IPS-20b (cell line): Measurements from ENCODE around the gene TNRC18.
"Not testable (repeated sequence)": the region's sequence is repeated elsewhere in the genome, so short reads cannot be mapped to it uniquely, and the experiment has no call there.

Experiments
- H3K27ac ChIP-seq: one replicate; pipeline ENCODE4 v1.5.1; 2013; ENCODE audit warnings: low read length
- H3K27me3 ChIP-seq: 2 replicates; pipeline ENCODE4 v1.6.1; 2013; ENCODE audit warnings: mild to moderate bottlenecking, low read length, inconsistent platforms; ENCODE audit not compliant: insufficient read depth
- H3K36me3 ChIP-seq: 2 replicates; pipeline ENCODE4 v1.6.1; 2013; ENCODE audit warnings: low read depth, mild to moderate bottlenecking, inconsistent platforms, low read length, moderate library complexity; ENCODE audit not compliant: insufficient read depth
- H3K4me1 ChIP-seq: 2 replicates; pipeline ENCODE4 v1.6.1; 2013; ENCODE audit warnings: mild to moderate bottlenecking, control low read depth, inconsistent platforms, low read length, moderate library complexity; ENCODE audit not compliant: insufficient read depth
- H3K4me3 ChIP-seq: 2 replicates; pipeline ENCODE4 v1.5.1; 2013; ENCODE audit warnings: mild to moderate bottlenecking, low read length, inconsistent platforms
- H3K9ac ChIP-seq: 2 replicates; pipeline ENCODE4 v1.6.1; 2013; ENCODE audit warnings: low read depth, mild to moderate bottlenecking, inconsistent platforms, low read length, moderate library complexity
- H3K9me3 ChIP-seq: 2 replicates; pipeline ENCODE4 v1.6.1; 2013; ENCODE audit warnings: mild to moderate bottlenecking, low read depth, low read length, inconsistent platforms; ENCODE audit not compliant: insufficient read depth

TNRC18 gene

GRCh38 chr7:5337047-5337446 is 86.6 kb downstream of the TNRC18 start:
- H3K27me3 ChIP-seq: no peaks in the 10 kb centered on the region
- H3K36me3 ChIP-seq: peaks cover 4% of the 10 kb centered on the region; the same call in 1 of the 2 replicates
- H3K27ac ChIP-seq: no peak overlapping the region
- H3K9ac ChIP-seq: no peak overlapping the region
- no peaks in the 10 kb centered on the region for H3K4me1 ChIP-seq
- H3K9me3 ChIP-seq: no peaks in the 10 kb centered on the region
- H3K4me3 ChIP-seq: no peak overlapping the region

GRCh38 chr7:5334671-5335070 is 89.0 kb downstream of the TNRC18 start:
- Histone ChIP-seq H3K4me3 (no peak overlapping the region), H3K36me3 (no peaks in the 10 kb centered on the region; the same call in 1 of the 2 replicates), H3K27ac (no peak overlapping the region), H3K9me3 (no peaks in the 10 kb centered on the region), H3K4me1 (no peaks in the 10 kb centered on the region), H3K9ac (no peak overlapping the region), H3K27me3 (no peaks in the 10 kb centered on the region)

- no peak overlapping the region for H3K4me3 ChIP-seq
- H3K4me1 ChIP-seq: no peaks in the 10 kb centered on the region
- no peak overlapping the region for H3K27ac ChIP-seq
- H3K27me3 ChIP-seq: no peaks in the 10 kb centered on the region
- H3K36me3 ChIP-seq: no peaks in the 10 kb centered on the region; the same call in 1 of the 2 replicates
- no peak overlapping the region for H3K9ac ChIP-seq
- H3K9me3 ChIP-seq: no peaks in the 10 kb centered on the region
Observed at GRCh38 chr7:5333121-5334045, 90.3 kb downstream of the TNRC18 start.

- Histone ChIP-seq H3K9ac (no peak overlapping the region), H3K4me3 (no peak overlapping the region), H3K27ac (no peak overlapping the region), H3K9me3 (no peaks in the 10 kb centered on the region), H3K27me3 (no peaks in the 10 kb centered on the region), H3K4me1 (no peaks in the 10 kb centered on the region), H3K36me3 (no peaks in the 10 kb centered on the region; the same call in 1 of the 2 replicates)
Observed at GRCh38 chr7:5332579-5332978, 91.1 kb downstream of the TNRC18 start.

- H3K4me3 ChIP-seq: no peak overlapping the region
- no peaks in the 10 kb centered on the region for H3K36me3 ChIP-seq
- H3K9me3 ChIP-seq: no peaks in the 10 kb centered on the region
- no peaks in the 10 kb centered on the region for H3K27me3 ChIP-seq
- H3K4me1 ChIP-seq: no peaks in the 10 kb centered on the region
- H3K27ac ChIP-seq: no peak overlapping the region
- H3K9ac ChIP-seq: no peak overlapping the region
Observed at GRCh38 chr7:5330288-5330687, 93.3 kb downstream of the TNRC18 start.

- H3K36me3 ChIP-seq: no peaks in the 10 kb centered on the region
Observed at GRCh38 chr7:5324961-5325360, 98.7 kb downstream of the TNRC18 start.

GRCh38 chr7:5323800-5324781 is 99.5 kb downstream of the TNRC18 start:
- H3K9me3 ChIP-seq, H3K4me3 ChIP-seq, H3K27ac ChIP-seq, H3K4me1 ChIP-seq, H3K36me3 ChIP-seq, H3K27me3 ChIP-seq, H3K9ac ChIP-seq: not testable (repeated sequence)

More at GRCh38 chr7:5324961-5325360, 98.7 kb downstream of the TNRC18 start:
- H3K27me3 ChIP-seq: no peaks in the 10 kb centered on the region
- no peaks in the 10 kb centered on the region for H3K4me1 ChIP-seq
- H3K9me3 ChIP-seq: no peaks in the 10 kb centered on the region
- no peak overlapping the region for H3K27ac ChIP-seq
- no peak overlapping the region for H3K4me3 ChIP-seq
- H3K9ac ChIP-seq: no peak overlapping the region

- Histone ChIP-seq H3K27ac (no peak overlapping the region), H3K36me3 (no peaks in the 10 kb centered on the region), H3K9me3 (no peaks in the 10 kb centered on the region; the same call in 1 of the 2 replicates), H3K9ac (no peak overlapping the region), H3K4me1 (no peaks in the 10 kb centered on the region), H3K27me3 (no peaks in the 10 kb centered on the region), H3K4me3 (no peak overlapping the region)
Observed at GRCh38 chr7:5322621-5323410, 100.8 kb downstream of the TNRC18 start.

GRCh38 chr7:5320802-5321396 is 102.7 kb downstream of the TNRC18 start:
- Histone ChIP-seq H3K4me3 (no peak overlapping the region), H3K4me1 (no peaks in the 10 kb centered on the region), H3K27ac (no peak overlapping the region), H3K9ac (no peak overlapping the region), H3K36me3 (no peaks in the 10 kb centered on the region), H3K9me3 (no peaks in the 10 kb centered on the region; the same call in 1 of the 2 replicates), H3K27me3 (no peaks in the 10 kb centered on the region)

GRCh38 chr7:5320391-5320790 is 103.2 kb downstream of the TNRC18 start:
- Histone ChIP-seq H3K9me3 (no peaks in the 10 kb centered on the region; the same call in 1 of the 2 replicates), H3K27me3 (no peaks in the 10 kb centered on the region), H3K36me3 (no peaks in the 10 kb centered on the region), H3K4me1 (no peaks in the 10 kb centered on the region), H3K4me3 (no peak overlapping the region), H3K27ac (no peak overlapping the region), H3K9ac (no peak overlapping the region)

GRCh38 chr7:5318613-5319012 is 105.0 kb downstream of the TNRC18 start:
- not testable (repeated sequence) for H3K9me3 ChIP-seq, H3K9ac ChIP-seq, H3K27me3 ChIP-seq, H3K4me1 ChIP-seq, H3K4me3 ChIP-seq, H3K27ac ChIP-seq, H3K36me3 ChIP-seq
